Trophoblast cell (in vitro differentiated cells and primary cell): ENCODE data around the gene CD99.
"Not testable (repeated sequence)": the region's sequence is repeated elsewhere in the genome, so short reads cannot be mapped to it uniquely, and the experiment has no call there.

Source experiments
- DNase-seq, 2 donors: peaks; one replicate each; pipeline ENCODE4 v3.0.0-alpha.2; 2016
- H2AFZ ChIP-seq: 2 replicates; pipeline ENCODE4 v1.6.1; 2013; ENCODE audit warnings: low read length, moderate library complexity, mild to moderate bottlenecking; ENCODE audit not compliant: insufficient read depth, poor library complexity
- H2AK5ac ChIP-seq: 2 replicates; pipeline ENCODE4 v1.6.1; 2013; ENCODE audit warnings: mild to moderate bottlenecking, low read length
- H2BK120ac ChIP-seq: 2 replicates; pipeline ENCODE4 v1.6.1; 2013; ENCODE audit warnings: low read length, mild to moderate bottlenecking, moderate library complexity; ENCODE audit not compliant: insufficient read depth, poor library complexity
- H2BK12ac ChIP-seq: 2 replicates; pipeline ENCODE4 v1.6.1; 2013; ENCODE audit warnings: mild to moderate bottlenecking, low read length, moderate library complexity
- H2BK5ac ChIP-seq: 2 replicates; pipeline ENCODE4 v1.6.1; 2013; ENCODE audit warnings: low read length, low read depth, moderate library complexity, mild to moderate bottlenecking; ENCODE audit not compliant: poor library complexity
- H3K14ac ChIP-seq: 2 replicates; pipeline ENCODE4 v1.6.1; 2013; ENCODE audit warnings: mild to moderate bottlenecking, low read length
- H3K18ac ChIP-seq: 2 replicates; pipeline ENCODE4 v1.6.1; 2013; ENCODE audit warnings: mild to moderate bottlenecking, low read length
- H3K23ac ChIP-seq: 2 replicates; pipeline ENCODE4 v1.6.1; 2013; ENCODE audit warnings: low read length
- H3K27ac ChIP-seq: 2 replicates; pipeline ENCODE4 v1.5.1; 2013; ENCODE audit warnings: low read depth, mild to moderate bottlenecking, inconsistent platforms, low read length, moderate library complexity
- H3K27me3 ChIP-seq: 2 replicates; pipeline ENCODE4 v1.6.1; 2013; ENCODE audit warnings: inconsistent platforms, mild to moderate bottlenecking, low read length, moderate library complexity; ENCODE audit not compliant: insufficient read depth
- H3K36me3 ChIP-seq, 2 experiments: 1 replicate in 1 of 2; 2 replicates in 1 of 2; pipeline ENCODE4 v1.6.1; 2013; ENCODE audit warnings: low read length in 2 of 2, mild to moderate bottlenecking in 2 of 2, moderate library complexity in 1 of 2; ENCODE audit not compliant: insufficient read depth in 2 of 2, control insufficient read depth in 1 of 2
- H3K4ac ChIP-seq: 2 replicates; pipeline ENCODE4 v1.6.1; 2013; ENCODE audit warnings: low read depth, mild to moderate bottlenecking, low read length, moderate library complexity
- H3K4me1 ChIP-seq, 2 experiments: 1 replicate in 1 of 2; 2 replicates in 1 of 2; pipeline ENCODE4 v1.6.1; 2013; ENCODE audit warnings: low read length in 2 of 2, mild to moderate bottlenecking in 2 of 2, moderate library complexity in 1 of 2; ENCODE audit not compliant: insufficient read depth in 2 of 2, control insufficient read depth in 1 of 2
- H3K4me2 ChIP-seq: 2 replicates; pipeline ENCODE4 v1.6.1; 2013; ENCODE audit warnings: inconsistent platforms, mild to moderate bottlenecking, low read length, moderate library complexity
- H3K4me3 ChIP-seq: 2 replicates; pipeline ENCODE4 v1.5.1; 2013; ENCODE audit warnings: mild to moderate bottlenecking, low read depth, low read length, inconsistent platforms
- H3K79me1 ChIP-seq: one replicate; pipeline ENCODE4 v1.6.1; 2013; ENCODE audit warnings: low read length
- H3K79me2 ChIP-seq: 2 replicates; pipeline ENCODE4 v1.6.1; 2013; ENCODE audit warnings: low read length, mild to moderate bottlenecking; ENCODE audit not compliant: control insufficient read depth, insufficient read depth, poor library complexity
- H3K9ac ChIP-seq: 2 replicates; pipeline ENCODE4 v1.6.1; 2013; ENCODE audit warnings: mild to moderate bottlenecking, low read length
- H3K9me3 ChIP-seq: 2 replicates; pipeline ENCODE4 v1.6.1; 2013; ENCODE audit warnings: low read depth, mild to moderate bottlenecking, control low read depth, inconsistent platforms, low read length; ENCODE audit not compliant: insufficient read depth
- H4K12ac ChIP-seq: 2 replicates; pipeline ENCODE4 v1.6.1; 2013; ENCODE audit warnings: low read depth, mild to moderate bottlenecking, low read length, moderate library complexity
- H4K8ac ChIP-seq: 2 replicates; pipeline ENCODE4 v1.6.1; 2013; ENCODE audit warnings: low read depth, mild to moderate bottlenecking, low read length, moderate library complexity
- H4K91ac ChIP-seq: one replicate; pipeline ENCODE4 v1.6.1; 2013; ENCODE audit warnings: low read depth, mild to moderate bottlenecking, low read length, moderate library complexity
- WGBS: extraction: QIAGEN DNeasy Blood & Tissue Kit; methylation state at CpG from one replicate; pipeline ENCODE4 v1.1.7; 2013; ENCODE audit warnings: missing lambda C conversion rate; ENCODE audit not compliant: insufficient read length, insufficient coverage; ENCODE audit errors: extremely low coverage; 5-methylcytosine and 5-hydroxymethylcytosine counted together

CD99 gene

GRCh38 chrX:2766906-2767305 is 75.8 kb downstream of the CD99 start:
- H3K18ac ChIP-seq: no peak overlapping the region
- peak overlapping the region; percentile 9 for H2AK5ac ChIP-seq
- peak overlapping the region; percentile 51 for H2BK12ac ChIP-seq
- H3K4me1 ChIP-seq: peaks cover 16 to 17% of the 10 kb centered on the region in 2 experiments
- peak overlapping the region; percentile 83 for H3K27ac ChIP-seq
- H3K4me2 ChIP-seq: no peak overlapping the region
- H3K9me3 ChIP-seq: peaks cover 2% of the 10 kb centered on the region
- H4K91ac ChIP-seq: peak overlapping the region; percentile 13
- no peaks in the 10 kb centered on the region for H3K79me2 ChIP-seq
- H3K36me3 ChIP-seq: no peaks in the 10 kb centered on the region
- no peaks in the 10 kb centered on the region for H3K27me3 ChIP-seq
- H3K14ac ChIP-seq: no peak overlapping the region
- H3K9ac ChIP-seq: no peak overlapping the region
- H3K23ac ChIP-seq: no peak overlapping the region
- DNase-seq: peak in 1 of 2 donors; percentile 9
- H3K4ac ChIP-seq: no peak overlapping the region
- no CpG with 5 or more reads among the region's 11 CpGs for whole genome bisulfite sequencing
- no peak overlapping the region for H2AFZ ChIP-seq
- peak overlapping the region; percentile 79 for H2BK120ac ChIP-seq
- peak overlapping the region; percentile 4 for H4K8ac ChIP-seq
- peaks cover 6% of the 10 kb centered on the region for H3K79me1 ChIP-seq
- no peak overlapping the region for H3K4me3 ChIP-seq
- no peak overlapping the region for H4K12ac ChIP-seq
- H2BK5ac ChIP-seq: peak overlapping the region; percentile 7

GRCh38 chrX:2767631-2768455 is 76.7 kb downstream of the CD99 start:
- Histone ChIP-seq H3K4ac (peak overlapping the region; percentile 29), H3K27me3 (no peaks in the 10 kb centered on the region), H2BK12ac (peak overlapping the region; percentile 30), H2AK5ac (no peak overlapping the region), H2AFZ (no peak overlapping the region), H3K4me2 (peak overlapping the region; percentile 29), H3K14ac (peak overlapping the region; percentile 41), H2BK5ac (peak overlapping the region; percentile 79), H2BK120ac (peak overlapping the region; percentile 79), H3K23ac (no peak overlapping the region), H3K9me3 (peaks cover 2% of the 10 kb centered on the region), H3K4me1 (peaks cover 16 to 17% of the 10 kb centered on the region in 2 experiments), H4K12ac (no peak overlapping the region), H3K36me3 (no peaks in the 10 kb centered on the region), H3K79me2 (no peaks in the 10 kb centered on the region), H3K27ac (peak overlapping the region; percentile 83), H3K9ac (no peak overlapping the region), H4K91ac (peak overlapping the region; percentile 13), H3K79me1 (peaks cover 6% of the 10 kb centered on the region), H3K18ac (peak overlapping the region; percentile 21), H3K4me3 (no peak overlapping the region), H4K8ac (no peak overlapping the region)
- peak; percentile 81 to 90 for DNase-seq
- WGBS: no CpG with 5 or more reads among the region's 25 CpGs

GRCh38 chrX:2769615-2770014 is 78.5 kb downstream of the CD99 start:
- Histone ChIP-seq H2AK5ac (no peak overlapping the region), H3K79me2 (no peaks in the 10 kb centered on the region), H2BK12ac (no peak overlapping the region), H3K27me3 (no peaks in the 10 kb centered on the region), H3K18ac (no peak overlapping the region), H3K4me1 (peaks cover 16 to 17% of the 10 kb centered on the region in 2 experiments), H3K36me3 (no peaks in the 10 kb centered on the region), H3K9ac (no peak overlapping the region), H3K14ac (no peak overlapping the region), H3K4ac (no peak overlapping the region), H2BK5ac (no peak overlapping the region), H2AFZ (no peak overlapping the region), H3K23ac (no peak overlapping the region), H3K4me3 (no peak overlapping the region), H2BK120ac (no peak overlapping the region), H3K79me1 (peaks cover 6% of the 10 kb centered on the region), H3K4me2 (no peak overlapping the region), H4K91ac (no peak overlapping the region), H3K27ac (no peak overlapping the region), H4K12ac (no peak overlapping the region), H3K9me3 (peaks cover 2% of the 10 kb centered on the region), H4K8ac (no peak overlapping the region)
- DNase-seq: no peak
- no CpG with 5 or more reads among the region's 1 CpG for WGBS

GRCh38 chrX:2773166-2774055 is 82.3 kb downstream of the CD99 start:
- not testable (repeated sequence) for H3K18ac ChIP-seq, H3K79me2 ChIP-seq, H3K4ac ChIP-seq, H4K12ac ChIP-seq, H3K23ac ChIP-seq, H3K4me1 ChIP-seq, H3K79me1 ChIP-seq, H3K4me3 ChIP-seq, H3K9me3 ChIP-seq, DNase-seq, H2BK12ac ChIP-seq, H2AK5ac ChIP-seq, H3K36me3 ChIP-seq, H3K14ac ChIP-seq, H3K27ac ChIP-seq, H2AFZ ChIP-seq, H3K27me3 ChIP-seq, H2BK120ac ChIP-seq, H3K4me2 ChIP-seq, H2BK5ac ChIP-seq, H4K91ac ChIP-seq, H4K8ac ChIP-seq, H3K9ac ChIP-seq
- WGBS: 94% methylated on average over 2 of the region's 10 CpGs
